IMR-90 (cell line): ENCODE results near the gene TTBK2. TPM values are rescaled to one million over a fixed set of nuclear protein-coding genes. Genes with fewer than 3 reads are reported as not detected.

ENCODE experiments used
- ATAC-seq: fragments of 200-7000 bp; cut with Tn5 transposase; 2 replicates; pipeline ENCODE4 v1.9.1; 2020; ENCODE audit warnings: low read depth, mild to moderate bottlenecking, moderate library complexity
- BruUV-seq: library from RNA; stranded (reverse); fragments of 400-500 nt; replicated peaks from 2 replicates; lab custom pipeline; 2021; lab: Mats Ljungman, UMichigan
- CTCF ChIA-PET: fragments of 300-600 bp; formaldehyde crosslinking; extraction: SDS; loops from one replicate; lab custom pipeline; 2021; ENCODE audit warnings: antibody characterized with exemption; lab: Yijun Ruan, JAX
- POLR2A ChIA-PET: fragments of 300-600 bp; sonication (Branson Sonifier 250); formaldehyde crosslinking; loops from one replicate; lab custom pipeline; 2022; ENCODE audit warnings: antibody characterized with exemption; ENCODE audit not compliant: unreplicated experiment; lab: Charles Lee
- DNase-seq: peaks from one replicate; pipeline ENCODE4 v3.0.0; 2013
- H2AFZ ChIP-seq: replicated peaks from 2 replicates; pipeline ENCODE3; 2013; ENCODE audit warnings: low read length, mild to moderate bottlenecking; ENCODE audit not compliant: poor library complexity
- H2AK5ac ChIP-seq: 2 replicates; pipeline ENCODE4 v1.6.1; 2013; ENCODE audit warnings: low read depth, low read length, inconsistent platforms
- H2AK9ac ChIP-seq: replicated peaks from 2 replicates; pipeline ENCODE3; 2013; ENCODE audit warnings: mild to moderate bottlenecking, low read depth, low read length, moderate library complexity; ENCODE audit not compliant: poor library complexity
- H2BK120ac ChIP-seq: 2 replicates; pipeline ENCODE4 v1.6.1; 2013; ENCODE audit warnings: low read depth, low read length, inconsistent platforms
- H2BK15ac ChIP-seq: 3 replicates; pipeline ENCODE4 v1.6.1; 2013; ENCODE audit warnings: low read depth, low read length, inconsistent platforms
- H2BK20ac ChIP-seq: 2 replicates; pipeline ENCODE4 v1.6.1; 2013; ENCODE audit warnings: low read depth, mild to moderate bottlenecking, inconsistent platforms, low read length, moderate library complexity
- H2BK5ac ChIP-seq: 2 replicates; pipeline ENCODE4 v1.6.1; 2013; ENCODE audit warnings: mild to moderate bottlenecking, low read depth, low read length, inconsistent platforms; ENCODE audit not compliant: poor library complexity, severe bottlenecking
- H3K14ac ChIP-seq: replicated peaks from 2 replicates; pipeline ENCODE4 v1.6.1; 2013; ENCODE audit warnings: low read depth, low read length, inconsistent platforms
- H3K18ac ChIP-seq: 2 replicates; pipeline ENCODE4 v1.6.1; 2013; ENCODE audit warnings: low read depth, low read length, control low read depth
- H3K23ac ChIP-seq: 2 replicates; pipeline ENCODE4 v1.6.1; 2013; ENCODE audit warnings: low read depth, low read length, inconsistent platforms
- H3K27ac ChIP-seq: 2 replicates; pipeline ENCODE4 v1.5.1; 2013; ENCODE audit warnings: mild to moderate bottlenecking, control low read depth, low read length; ENCODE audit not compliant: insufficient read depth
- H3K27me3 ChIP-seq: 2 replicates; pipeline ENCODE4 v1.6.1; 2013; ENCODE audit warnings: low read length; ENCODE audit not compliant: control insufficient read depth, insufficient read depth
- H3K36me3 ChIP-seq: 2 replicates; pipeline ENCODE4 v1.6.1; 2013; ENCODE audit warnings: low read length, mixed read lengths; ENCODE audit not compliant: control insufficient read depth, insufficient read depth
- H3K4ac ChIP-seq: 2 replicates; pipeline ENCODE4 v1.6.1; 2013; ENCODE audit warnings: low read depth, low read length, inconsistent platforms
- H3K4me1 ChIP-seq: 2 replicates; pipeline ENCODE4 v1.6.1; 2013; ENCODE audit warnings: low read length, mixed read lengths; ENCODE audit not compliant: control insufficient read depth, insufficient read depth
- H3K4me2 ChIP-seq: 2 replicates; pipeline ENCODE4 v1.6.1; 2013; ENCODE audit warnings: low read depth, mild to moderate bottlenecking, control low read depth, low read length, moderate library complexity
- H3K4me3 ChIP-seq: 2 replicates; pipeline ENCODE4 v1.5.1; 2013; ENCODE audit warnings: low read depth, mild to moderate bottlenecking, control low read depth, low read length, moderate library complexity; ENCODE audit not compliant: insufficient read depth
- H3K56ac ChIP-seq: 2 replicates; pipeline ENCODE4 v1.6.1; 2013; ENCODE audit warnings: low read length, inconsistent platforms; ENCODE audit not compliant: insufficient read depth; ENCODE audit errors: extremely low read depth
- H3K79me1 ChIP-seq, 2 experiments: 2 replicates each; pipeline ENCODE4 v1.6.1; 2013; ENCODE audit warnings: low read length in 2 of 2, inconsistent platforms in 1 of 2, low read depth in 1 of 2
- H3K9ac ChIP-seq: 2 replicates; pipeline ENCODE4 v1.6.1; 2013; ENCODE audit warnings: low read depth, low read length, control low read depth
- H3K9me1 ChIP-seq: 2 replicates; pipeline ENCODE4 v1.6.1; 2013; ENCODE audit warnings: low read length, inconsistent platforms; ENCODE audit not compliant: insufficient read depth
- H3K9me3 ChIP-seq: 2 replicates; pipeline ENCODE4 v1.6.1; 2013; ENCODE audit warnings: low read length; ENCODE audit not compliant: control insufficient read depth, insufficient read depth
- H4K20me1 ChIP-seq: 2 replicates; pipeline ENCODE4 v1.6.1; 2013; ENCODE audit warnings: low read length, inconsistent platforms; ENCODE audit not compliant: insufficient read depth
- H4K5ac ChIP-seq: 2 replicates; pipeline ENCODE4 v1.6.1; 2013; ENCODE audit warnings: mild to moderate bottlenecking, low read depth, low read length, control low read depth
- H4K8ac ChIP-seq, 2 experiments: 2 replicates each; pipeline ENCODE4 v1.6.1; 2013; ENCODE audit warnings: low read depth in 2 of 2, low read length in 2 of 2, control low read depth in 1 of 2, inconsistent platforms in 1 of 2
- H4K91ac ChIP-seq: 2 replicates; pipeline ENCODE4 v1.6.1; 2013; ENCODE audit warnings: low read depth, low read length, inconsistent platforms; ENCODE audit not compliant: insufficient read depth
- BHLHE40 ChIP-seq: fragments of 150-350 bp; IDR thresholded peaks from 2 replicates; pipeline ENCODE4 v1.6.1; 2016; ENCODE audit warnings: mild to moderate bottlenecking, low read depth, low read length
- FOS ChIP-seq: fragments of 150-350 bp; IDR thresholded peaks from 2 replicates; pipeline ENCODE4 v1.6.1; 2016; ENCODE audit warnings: low read depth, low read length
- MAZ ChIP-seq: IDR thresholded peaks from 2 replicates; pipeline ENCODE4 v1.6.1; 2012; ENCODE audit warnings: low read depth, mild to moderate bottlenecking, low read length, improper control_type of control experiment, moderate library complexity, borderline replicate concordance
- MXI1 ChIP-seq: IDR thresholded peaks from 2 replicates; pipeline ENCODE4 v1.6.1; 2012; ENCODE audit warnings: low read depth, mild to moderate bottlenecking, low read length, moderate library complexity, borderline replicate concordance
- RAD21 ChIP-seq: IDR thresholded peaks from 2 replicates; pipeline ENCODE4 v1.6.1; 2012; ENCODE audit warnings: low read length, improper control_type of control experiment
- RFX5 ChIP-seq: IDR thresholded peaks from 2 replicates; pipeline ENCODE4 v1.8.0; 2012; ENCODE audit warnings: low read depth, mild to moderate bottlenecking, low read length, moderate library complexity
- SMC3 ChIP-seq: fragments of 150-350 bp; IDR thresholded peaks from 2 replicates; pipeline ENCODE4 v1.6.1; 2016; ENCODE audit warnings: low read depth, mild to moderate bottlenecking, antibody characterized with exemption, low read length, moderate library complexity
- dilution Hi-C: fragments of 300-500 bp; cut with HindIII; formaldehyde crosslinking; loops from one replicate; pipeline ENCODE4 v1.14.3; 2018; ENCODE audit warnings: low sequenced_read_pairs; ENCODE audit not compliant: unreplicated experiment
- in situ Hi-C: fragments of 300-500 bp; cut with MboI; formaldehyde crosslinking; loops from 3 replicates; pipeline ENCODE4 v1.14.3; 2019; ENCODE audit warnings: low sequenced_read_pairs, inconsistent platforms, mixed read lengths
- intact Hi-C: fragments of 100-400 bp; cut with micrococcal nuclease; formaldehyde crosslinking; loops from 2 replicates; pipeline ENCODE4 v1.10.0; 2022
- polyA plus RNA-seq, 3 experiments: library from polyadenylated mRNA; depleted of rRNA; stranded (reverse); fragments of >200 nt; gene quantifications; 2 replicates each; pipeline ENCODE4 v1.2.3, GENCODE V29; 2012; ENCODE audit warnings: low replicate concordance in 1 of 3
- total RNA-seq: library from RNA; depleted of rRNA; stranded (reverse); fragments of >200 nt; gene quantifications from 2 replicates; pipeline ENCODE4 v1.2.3, GENCODE V29; 2012
- TF ChIP-seq, protein P1 (sequence below): conservative IDR thresholded peaks from 2 replicates; pipeline ENCODE4 v1.5.1; 2012; ENCODE audit warnings: mild to moderate bottlenecking, low read depth, low read length, improper control_type of control experiment

Gene TTBK2
- total and polyA plus RNA-seq, 2 of the 4 experiments (the other 2 are of a cell fraction): 2.4 to 3.2 TPM

DNA sequence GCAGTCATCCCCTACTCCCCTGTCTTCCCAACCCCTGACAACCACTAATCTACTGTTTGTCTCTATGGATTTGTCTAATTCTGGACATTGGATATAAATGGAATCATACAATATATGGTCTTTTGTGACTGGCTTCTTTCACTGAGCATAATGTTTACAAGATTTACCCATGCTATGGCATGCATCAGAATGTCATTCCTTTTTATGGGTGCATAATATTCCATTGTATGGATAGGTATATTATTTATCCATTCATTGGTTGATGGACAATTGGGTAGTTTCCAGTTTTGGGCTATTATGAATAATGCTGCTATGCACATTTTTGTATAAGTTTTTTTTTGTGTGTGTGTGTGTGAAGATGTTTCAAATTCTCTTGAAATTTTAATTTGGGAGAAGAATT is 16.6 kb upstream of the TTBK2 start:
- TF ChIP-seq RAD21 (no peak), MAZ (no peak), BHLHE40 (no peak), FOS (no peak), SMC3 (no peak), RFX5 (no peak), MXI1 (no peak)
- TF ChIP-seq, protein P1, sequence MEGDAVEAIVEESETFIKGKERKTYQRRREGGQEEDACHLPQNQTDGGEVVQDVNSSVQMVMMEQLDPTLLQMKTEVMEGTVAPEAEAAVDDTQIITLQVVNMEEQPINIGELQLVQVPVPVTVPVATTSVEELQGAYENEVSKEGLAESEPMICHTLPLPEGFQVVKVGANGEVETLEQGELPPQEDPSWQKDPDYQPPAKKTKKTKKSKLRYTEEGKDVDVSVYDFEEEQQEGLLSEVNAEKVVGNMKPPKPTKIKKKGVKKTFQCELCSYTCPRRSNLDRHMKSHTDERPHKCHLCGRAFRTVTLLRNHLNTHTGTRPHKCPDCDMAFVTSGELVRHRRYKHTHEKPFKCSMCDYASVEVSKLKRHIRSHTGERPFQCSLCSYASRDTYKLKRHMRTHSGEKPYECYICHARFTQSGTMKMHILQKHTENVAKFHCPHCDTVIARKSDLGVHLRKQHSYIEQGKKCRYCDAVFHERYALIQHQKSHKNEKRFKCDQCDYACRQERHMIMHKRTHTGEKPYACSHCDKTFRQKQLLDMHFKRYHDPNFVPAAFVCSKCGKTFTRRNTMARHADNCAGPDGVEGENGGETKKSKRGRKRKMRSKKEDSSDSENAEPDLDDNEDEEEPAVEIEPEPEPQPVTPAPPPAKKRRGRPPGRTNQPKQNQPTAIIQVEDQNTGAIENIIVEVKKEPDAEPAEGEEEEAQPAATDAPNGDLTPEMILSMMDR: no peak
- H2AK5ac ChIP-seq: no peak overlapping the region
- intact Hi-C loops (no loop called here), in situ Hi-C loops (no loop called here), dilution Hi-C loops (no loop called here)
- no peak overlapping the region for H4K8ac ChIP-seq
- DNase-seq (no peak), ATAC-seq (no peak)
- H2BK20ac ChIP-seq: no peak overlapping the region
- H3K9me3 ChIP-seq: no peaks in the 10 kb centered on the region
- H3K56ac ChIP-seq: no peak overlapping the region
- no peak overlapping the region for H4K5ac ChIP-seq
- no peaks in the 10 kb centered on the region for H3K4me1 ChIP-seq
- no peak overlapping the region for H3K4me3 ChIP-seq
- H3K9me1 ChIP-seq: peaks cover 7% of the 10 kb centered on the region; the same call in 1 of the 2 replicates
- H3K9ac ChIP-seq: no peak overlapping the region
- H3K27ac ChIP-seq: no peak overlapping the region
- no peaks in the 10 kb centered on the region for H3K27me3 ChIP-seq
- no peak overlapping the region for H3K4ac ChIP-seq
- no TSS peak for BruUV-seq
- H3K36me3 ChIP-seq: 0 out of 2 replicates have a peak, but pooled peaks cover 1% of the 10 kb centered on the region
- POLR2A ChIA-PET: no interaction called here
- no peaks in the 10 kb centered on the region for H4K20me1 ChIP-seq
- no peak overlapping the region for H2BK120ac ChIP-seq
- H2BK15ac ChIP-seq: no peak overlapping the region
- H3K14ac ChIP-seq: no peak overlapping the region
- H3K18ac ChIP-seq: no peak overlapping the region
- no peak overlapping the region for H4K91ac ChIP-seq
- H3K4me2 ChIP-seq: no peak overlapping the region
- no peak overlapping the region for H3K23ac ChIP-seq
- H2BK5ac ChIP-seq: no peak overlapping the region
- H3K79me1 ChIP-seq: no peaks in the 10 kb centered on the region
- H2AK9ac ChIP-seq: no peak overlapping the region
- H2AFZ ChIP-seq: no peak overlapping the region
- CTCF ChIA-PET: no interaction called here
